Activated CD4-positive, alpha-beta T cell treated with anti-CD3 and anti-CD28 coated beads for 36 hours (primary cell): ENCODE results near the gene CABLES2. TPM values are rescaled to one million over a fixed set of nuclear protein-coding genes. Genes with fewer than 3 reads are reported as not detected.
"Not testable (repeated sequence)": the region's sequence is repeated elsewhere in the genome, so short reads cannot be mapped to it uniquely, and the experiment has no call there.

Experiments used
- ATAC-seq: fragments of 200-7000 bp; cut with Tn5 transposase; one replicate; pipeline ENCODE4 v1.10.0; 2021; ENCODE audit warnings: mild to moderate bottlenecking, moderate library complexity
- CTCF ChIA-PET: fragments of 350-600 bp; sonication (Branson Sonifier 250); formaldehyde crosslinking; loops from one replicate; lab custom pipeline; 2021; ENCODE audit warnings: antibody characterized with exemption; lab: Charles Lee
- POLR2A ChIA-PET: fragments of 350-600 bp; sonication (Branson Sonifier 250); formaldehyde crosslinking; loops from one replicate; lab custom pipeline; 2021; ENCODE audit warnings: antibody characterized with exemption, inconsistent platforms; lab: Charles Lee
- DNase-seq: peaks from one replicate; pipeline ENCODE4 v3.0.0-alpha.2; 2020
- H3K27ac Mint-ChIP-seq: one replicate; pipeline ENCODE4 v1.8.0; 2021; ENCODE audit warnings: mixed read lengths
- H3K27me3 Mint-ChIP-seq: one replicate; pipeline ENCODE4 v1.8.0; 2021; ENCODE audit warnings: mixed read lengths
- H3K36me3 Mint-ChIP-seq: one replicate; pipeline ENCODE4 v1.8.0; 2021; ENCODE audit warnings: low read depth, mixed read lengths
- H3K4me1 Mint-ChIP-seq: one replicate; pipeline ENCODE4 v1.8.0; 2021; ENCODE audit warnings: mixed read lengths
- H3K4me3 Mint-ChIP-seq: one replicate; pipeline ENCODE4 v1.8.0; 2021; ENCODE audit warnings: mild to moderate bottlenecking, moderate library complexity, mixed read lengths
- H3K9me3 Mint-ChIP-seq: one replicate; pipeline ENCODE4 v1.8.0; 2021; ENCODE audit warnings: low read depth, mixed read lengths
- intact Hi-C, 2 experiments: fragments of 100-400 bp; cut with DNase I in 1 of 2; cut with micrococcal nuclease in 1 of 2; formaldehyde crosslinking; loops; one replicate each; pipeline versions ENCODE4 v1.14.2 to v1.15.1; 2022 to 2024; cut with DNase I, micrococcal nuclease
- total RNA-seq, 2 experiments: library from RNA; stranded (reverse); gene quantifications; one replicate each; pipeline ENCODE4 v1.2.3, GENCODE V29; 2021

The CABLES2 gene
- total RNA-seq, 2 experiments from 2014 or later = 6.4 to 7.6 TPM

DNA sequence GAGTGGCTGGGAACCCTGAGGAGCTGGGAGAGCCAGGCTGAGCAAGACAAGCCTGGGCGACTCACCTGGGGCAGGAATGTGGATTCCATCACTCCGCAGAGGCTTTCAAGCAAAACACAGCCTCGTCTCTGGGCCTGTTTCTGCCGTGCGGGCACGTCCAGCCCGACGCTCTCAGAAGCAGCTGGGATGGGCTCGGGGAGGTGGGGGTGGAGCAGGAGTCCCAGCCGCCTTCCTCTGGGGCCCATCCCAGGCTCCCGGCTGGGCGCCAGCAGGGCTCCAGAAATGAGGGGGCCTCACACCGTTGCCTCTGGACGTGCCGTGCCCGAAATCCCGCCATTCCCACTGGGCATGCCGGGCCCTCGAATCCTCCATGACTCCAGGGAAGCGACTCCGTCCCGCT lies 28.9 kb downstream of the CABLES2 start:
- no peak overlapping the region for H3K27ac Mint-ChIP-seq
- H3K4me3 Mint-ChIP-seq = no peak overlapping the region
- intact Hi-C loops = no loop called here
- H3K36me3 Mint-ChIP-seq = peaks cover 14% of the 10 kb centered on the region
- ChIA-PET CTCF (no interaction called here), POLR2A (no interaction called here)
- DNase-seq = no peak
- peaks cover 5% of the 10 kb centered on the region for H3K4me1 Mint-ChIP-seq
- no peak for ATAC-seq
- no peaks in the 10 kb centered on the region for H3K27me3 Mint-ChIP-seq
- H3K9me3 Mint-ChIP-seq = peaks cover 4% of the 10 kb centered on the region

DNA sequence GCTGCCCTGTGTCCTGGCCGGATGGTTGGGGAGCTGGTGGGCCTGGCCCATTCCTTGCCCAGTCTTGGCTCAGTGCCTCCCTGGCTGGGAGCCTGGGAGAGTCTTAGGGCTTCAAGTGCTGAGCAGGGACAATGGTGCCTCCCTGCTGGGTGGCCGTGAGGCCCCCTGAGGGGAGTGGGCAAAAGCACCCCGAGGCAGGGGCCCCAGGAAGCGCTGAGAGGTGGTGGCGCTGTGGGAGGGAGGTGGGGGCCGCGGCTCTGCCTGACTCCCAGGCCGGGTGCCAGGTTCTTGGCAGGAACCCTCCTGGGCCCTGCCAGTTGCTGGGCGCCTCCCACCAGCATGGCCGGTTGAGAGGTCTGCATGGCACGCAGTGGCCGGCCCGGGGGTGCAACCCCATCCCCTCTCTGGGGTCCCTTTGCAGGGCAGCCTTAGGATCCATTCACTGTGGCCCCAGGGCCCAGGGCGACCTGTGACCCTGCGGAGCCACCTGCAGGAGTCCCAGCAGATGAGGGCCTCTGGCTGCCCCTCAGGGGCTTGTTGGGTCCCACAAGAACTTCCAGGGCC lies 29.4 kb downstream of the CABLES2 start:
- H3K4me3 Mint-ChIP-seq = no peak overlapping the region
- peaks cover 2% of the 10 kb centered on the region for H3K4me1 Mint-ChIP-seq
- DNase-seq (no peak), ATAC-seq (no peak)
- intact Hi-C loops = no loop called here
- H3K36me3 Mint-ChIP-seq = peaks cover 11% of the 10 kb centered on the region
- H3K9me3 Mint-ChIP-seq = peaks cover 4% of the 10 kb centered on the region
- CTCF ChIA-PET = no interaction called here
- POLR2A ChIA-PET = interaction anchor here (0.8 kb wide), 1 partner anchor 14 kb away, joined by 4 read pairs; no protein-coding TSS in a partner anchor
- H3K27ac Mint-ChIP-seq = no peak overlapping the region
- peaks cover 2% of the 10 kb centered on the region for H3K27me3 Mint-ChIP-seq

DNA sequence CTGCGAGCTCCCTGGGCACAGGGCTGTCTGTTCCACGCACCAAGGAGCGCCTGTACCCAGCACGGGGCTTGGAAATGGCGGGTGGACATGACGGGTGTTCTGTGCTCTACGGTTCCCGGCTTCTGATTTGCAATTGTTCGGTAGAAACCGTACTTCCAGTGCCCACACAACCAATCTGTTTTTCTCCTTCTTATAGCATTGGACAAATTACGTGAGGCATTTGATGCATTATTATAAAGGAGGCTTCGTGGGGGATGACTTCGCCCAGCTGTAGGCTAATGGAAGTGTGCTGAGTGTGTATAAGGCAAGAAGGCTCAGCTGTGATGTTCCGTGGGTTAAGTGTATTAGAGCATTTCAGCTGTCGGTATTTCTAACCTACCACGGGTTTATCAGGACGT lies 30.0 kb downstream of the CABLES2 start:
- ATAC-seq = no peak
- H3K27ac Mint-ChIP-seq = no peak overlapping the region
- CTCF ChIA-PET = no interaction called here

DNA sequence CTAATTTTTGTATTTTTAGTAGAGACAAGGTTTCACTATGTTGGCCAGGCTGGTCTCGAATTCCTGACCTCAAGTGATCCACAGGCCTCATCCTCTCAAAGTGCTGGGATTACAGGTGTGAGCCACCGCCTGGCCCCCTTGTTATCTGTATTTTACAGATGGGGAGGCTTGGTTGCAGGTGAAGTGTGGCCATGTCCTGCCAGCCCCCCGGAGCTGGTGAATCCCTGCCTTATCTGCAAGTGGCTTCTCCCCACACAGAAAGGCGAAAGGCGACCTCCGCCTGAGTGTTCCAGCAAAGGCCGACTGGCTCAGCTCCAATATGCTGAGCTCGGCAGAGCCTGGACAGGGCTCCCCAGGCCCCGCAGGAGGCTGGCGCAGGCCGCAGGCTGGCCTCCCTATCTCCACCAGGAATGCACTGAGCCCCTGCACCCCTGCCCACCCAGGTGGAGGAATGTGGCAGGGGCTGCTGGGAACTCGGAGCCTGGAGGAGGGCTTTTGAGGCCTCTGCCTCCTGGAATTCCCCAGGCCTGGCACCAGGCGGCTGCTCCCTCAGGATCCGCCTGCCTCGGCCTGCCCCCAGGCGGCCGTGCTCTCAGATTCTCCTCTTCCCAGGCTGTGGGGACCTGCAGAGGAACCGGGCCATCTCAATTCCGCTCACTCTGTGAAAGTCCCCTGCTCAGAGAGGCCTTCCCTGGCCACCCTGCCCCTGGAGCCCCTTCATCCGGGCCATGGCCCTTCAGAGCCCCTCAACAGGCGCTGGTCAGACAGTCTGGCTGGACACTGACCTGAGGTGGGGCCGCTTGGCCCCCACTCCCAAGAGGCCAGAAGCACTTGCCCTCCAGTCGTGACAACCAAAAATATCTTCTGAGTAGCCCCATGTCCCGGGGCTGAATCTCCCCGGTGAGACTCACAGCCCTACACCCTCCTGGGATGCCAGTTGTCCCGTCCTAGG lies 30.7 kb downstream of the CABLES2 start:
- Mint-ChIP-seq H3K36me3 (peaks cover 2% of the 10 kb centered on the region), H3K9me3 (no peaks in the 10 kb centered on the region), H3K4me1 (no peaks in the 10 kb centered on the region), H3K4me3 (no peak overlapping the region), H3K27ac (no peak overlapping the region), H3K27me3 (peaks cover 2% of the 10 kb centered on the region)
- CTCF ChIA-PET = interaction anchor here (0.7 kb wide), 1 partner anchor 9 kb away, joined by 3 read pairs; no protein-coding TSS in a partner anchor
- DNase-seq = no peak
- intact Hi-C loops = no loop called here
- ATAC-seq = no peak
- POLR2A ChIA-PET = interaction anchor here (0.8 kb wide), 1 partner anchor 15 kb away, joined by 4 read pairs; no protein-coding TSS in a partner anchor

More for the DNA sequence above, 30.0 kb downstream of the CABLES2 start:
- Mint-ChIP-seq H3K36me3 (peaks cover 6% of the 10 kb centered on the region), H3K27me3 (peaks cover 2% of the 10 kb centered on the region), H3K4me3 (no peak overlapping the region), H3K4me1 (no peaks in the 10 kb centered on the region), H3K9me3 (peaks cover 4% of the 10 kb centered on the region)
- POLR2A ChIA-PET = interaction anchor here (0.8 kb wide), 1 partner anchor 14 kb away, joined by 4 read pairs; no protein-coding TSS in a partner anchor
- DNase-seq = no peak
- intact Hi-C loops = no loop called here

DNA sequence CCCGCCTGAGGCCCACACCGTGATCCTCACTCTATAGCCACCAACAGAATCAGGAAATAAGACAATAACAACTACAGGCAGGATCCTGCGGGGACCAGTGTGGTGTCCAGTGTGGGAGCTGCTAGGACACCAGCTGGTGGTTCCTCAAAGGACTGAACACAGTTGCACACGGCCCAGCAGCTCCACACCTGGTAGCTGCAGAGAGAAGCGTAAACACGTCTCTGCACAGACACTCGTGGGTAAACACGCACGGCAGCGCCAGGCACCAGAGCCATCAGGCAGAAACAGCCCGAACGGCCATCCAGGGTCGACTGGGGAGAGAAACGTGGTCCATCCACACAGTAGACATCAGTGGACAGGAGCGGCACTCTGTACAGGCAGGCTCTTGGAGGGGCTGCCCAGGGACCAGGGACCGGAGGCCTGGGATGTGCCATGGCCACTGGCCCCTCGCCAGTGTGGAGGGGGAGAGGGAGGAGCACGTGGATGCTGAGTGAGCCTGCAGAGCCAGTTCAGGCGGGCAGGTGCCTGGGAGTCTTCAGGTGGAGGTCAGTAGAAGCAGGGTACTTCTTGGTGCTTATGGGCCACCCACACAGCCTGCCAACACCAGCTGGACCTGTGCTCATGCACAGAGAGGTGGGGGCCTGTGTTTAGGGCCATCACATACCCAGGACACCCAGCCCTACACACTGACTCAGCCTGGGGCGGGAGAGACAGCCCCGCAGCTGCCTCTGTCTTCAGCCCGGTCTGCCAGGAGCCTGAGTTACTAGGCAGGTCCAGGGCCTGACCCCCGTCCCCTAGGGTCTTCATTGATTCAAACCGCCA lies 32.5 kb downstream of the CABLES2 start:
- Mint-ChIP-seq H3K27ac (no peak overlapping the region), H3K4me3 (no peak overlapping the region), H3K36me3 (no peaks in the 10 kb centered on the region), H3K9me3 (no peaks in the 10 kb centered on the region), H3K4me1 (peaks cover under 1% of the 10 kb centered on the region), H3K27me3 (peaks cover 2% of the 10 kb centered on the region)
- ChIA-PET POLR2A (no interaction called here), CTCF (interaction anchor here (1.2 kb wide), 1 partner anchor 8 kb away, joined by 5 read pairs; no protein-coding TSS in a partner anchor)
- intact Hi-C loops = no loop called here
- no peak for ATAC-seq
- no peak for DNase-seq

DNA sequence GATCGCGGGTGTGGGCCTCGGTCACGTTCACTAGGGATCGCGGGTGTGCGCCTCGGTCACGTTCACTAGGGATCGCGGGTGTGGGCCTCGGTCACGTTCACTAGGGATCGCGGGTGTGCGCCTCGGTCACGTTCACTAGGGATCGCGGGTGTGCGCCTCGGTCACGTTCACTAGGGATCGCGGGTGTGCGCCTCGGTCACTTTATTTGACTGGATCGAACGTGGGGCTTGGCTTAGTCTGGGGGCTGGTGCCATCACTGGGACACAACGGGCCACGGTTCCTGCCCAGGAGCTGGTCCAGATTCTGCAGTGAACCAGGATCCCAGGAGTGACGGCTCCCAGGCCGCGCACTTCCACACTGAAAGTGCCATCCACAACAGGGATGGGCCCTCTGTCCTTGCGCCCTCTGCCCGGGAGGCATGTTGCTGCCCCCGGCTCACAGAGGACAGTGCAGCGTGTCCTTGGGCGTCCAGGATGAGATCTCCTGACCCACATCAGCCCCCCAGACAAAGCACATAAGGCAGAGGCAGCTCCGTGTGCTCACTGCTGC lies 33.4 kb downstream of the CABLES2 start:
- POLR2A ChIA-PET, DNase-seq, intact Hi-C loops: not testable (repeated sequence)

DNA sequence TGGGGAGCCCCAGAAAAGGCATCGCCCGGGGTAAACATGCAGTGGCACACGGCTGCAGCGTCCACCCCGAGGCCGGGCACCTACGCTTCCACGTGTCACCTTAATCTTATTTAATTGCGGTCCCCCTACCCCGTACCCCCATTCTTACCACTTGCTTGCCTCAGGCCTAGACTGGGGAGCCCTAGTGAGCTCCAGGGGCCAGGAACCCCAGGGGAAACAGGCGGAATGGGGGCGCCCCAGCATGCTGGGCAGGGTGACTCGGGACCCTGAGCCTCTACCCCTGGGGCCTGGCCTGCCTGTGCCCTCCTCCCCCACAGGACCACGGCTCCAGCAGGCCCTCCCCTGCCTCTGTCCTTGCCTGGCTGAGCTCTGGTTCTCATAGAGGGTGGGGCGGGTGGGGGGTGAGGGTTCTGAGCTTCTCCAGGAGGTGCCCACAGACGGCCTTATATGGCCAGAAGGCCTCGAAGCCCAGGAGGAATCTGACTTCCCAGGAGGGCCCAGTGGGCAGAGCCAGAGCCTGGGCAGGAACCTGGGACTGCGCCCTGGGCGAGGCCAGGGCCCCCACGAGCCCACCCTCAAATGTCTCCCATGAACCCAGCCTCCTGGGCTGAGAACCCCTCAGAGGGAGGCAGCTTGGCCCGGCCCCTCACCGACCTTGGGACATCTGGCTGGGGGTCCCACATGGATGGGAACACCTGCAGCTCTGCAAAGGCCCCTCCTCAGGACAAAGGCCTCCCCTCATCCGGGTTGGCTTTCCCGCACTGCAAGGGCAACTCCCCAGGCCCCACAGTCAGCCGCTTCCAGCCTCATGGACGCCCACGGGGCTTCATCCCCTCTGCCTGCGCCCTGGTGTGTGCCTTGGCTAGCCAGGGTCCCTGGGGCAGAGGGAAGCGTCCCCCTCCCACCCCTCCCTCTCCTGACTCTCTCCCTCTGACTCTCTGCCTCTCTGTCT lies 34.8 kb downstream of the CABLES2 start:
- POLR2A ChIA-PET = no interaction called here
- DNase-seq (no peak), ATAC-seq (no peak)
- no peaks in the 10 kb centered on the region for H3K9me3 Mint-ChIP-seq
- no peaks in the 10 kb centered on the region for H3K36me3 Mint-ChIP-seq
- H3K4me1 Mint-ChIP-seq = peaks cover 3% of the 10 kb centered on the region
- intact Hi-C loops = no loop called here
- CTCF ChIA-PET = interaction anchor here (0.5 kb wide), 1 partner anchor 832 kb away, joined by 5 read pairs; no protein-coding TSS in a partner anchor
- no peak overlapping the region for H3K4me3 Mint-ChIP-seq
- no peak overlapping the region for H3K27ac Mint-ChIP-seq
- H3K27me3 Mint-ChIP-seq = peaks cover 9% of the 10 kb centered on the region

More for the DNA sequence above, 33.4 kb downstream of the CABLES2 start:
- H3K27ac Mint-ChIP-seq, H3K27me3 Mint-ChIP-seq, ATAC-seq, H3K36me3 Mint-ChIP-seq, H3K4me1 Mint-ChIP-seq, H3K9me3 Mint-ChIP-seq, H3K4me3 Mint-ChIP-seq: not testable (repeated sequence)
- CTCF ChIA-PET = interaction anchor here (1.2 kb wide), 1 partner anchor 9 kb away, joined by 5 read pairs; no protein-coding TSS in a partner anchor

DNA sequence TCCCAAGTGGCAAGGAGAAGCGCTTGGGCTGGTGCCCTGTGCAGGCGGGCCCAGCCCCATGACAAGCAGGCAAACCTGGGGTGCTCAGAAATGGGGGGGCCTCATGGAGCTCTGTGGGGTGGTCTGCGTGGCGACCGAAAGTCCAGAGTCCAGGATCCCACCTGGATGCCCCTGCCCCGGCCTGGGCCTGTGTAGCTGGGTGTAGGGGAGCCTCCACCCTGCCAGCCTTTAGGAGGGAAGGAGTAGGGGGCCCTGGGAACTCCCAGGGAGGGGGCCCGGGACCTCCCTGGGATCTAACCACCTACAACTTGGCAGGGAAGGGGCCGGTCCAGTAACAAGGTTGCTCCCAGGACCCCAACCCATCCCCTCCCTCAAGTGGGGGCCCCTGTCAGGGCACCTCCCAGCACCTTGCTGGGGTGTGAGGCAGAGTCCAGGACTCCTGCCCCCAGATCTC lies 35.5 kb downstream of the CABLES2 start:
- Mint-ChIP-seq H3K9me3 (no peaks in the 10 kb centered on the region), H3K27me3 (peaks cover 9% of the 10 kb centered on the region), H3K27ac (no peak overlapping the region), H3K4me3 (no peak overlapping the region), H3K36me3 (no peaks in the 10 kb centered on the region), H3K4me1 (peaks cover 3% of the 10 kb centered on the region)
- intact Hi-C loops = no loop called here
- no peak for ATAC-seq
- ChIA-PET POLR2A (no interaction called here), CTCF (interaction anchor here (0.5 to 0.7 kb wide), 2 partner anchors 11 to 833 kb away, joined by 4 to 5 read pairs; no protein-coding TSS in a partner anchor)
- no peak for DNase-seq

DNA sequence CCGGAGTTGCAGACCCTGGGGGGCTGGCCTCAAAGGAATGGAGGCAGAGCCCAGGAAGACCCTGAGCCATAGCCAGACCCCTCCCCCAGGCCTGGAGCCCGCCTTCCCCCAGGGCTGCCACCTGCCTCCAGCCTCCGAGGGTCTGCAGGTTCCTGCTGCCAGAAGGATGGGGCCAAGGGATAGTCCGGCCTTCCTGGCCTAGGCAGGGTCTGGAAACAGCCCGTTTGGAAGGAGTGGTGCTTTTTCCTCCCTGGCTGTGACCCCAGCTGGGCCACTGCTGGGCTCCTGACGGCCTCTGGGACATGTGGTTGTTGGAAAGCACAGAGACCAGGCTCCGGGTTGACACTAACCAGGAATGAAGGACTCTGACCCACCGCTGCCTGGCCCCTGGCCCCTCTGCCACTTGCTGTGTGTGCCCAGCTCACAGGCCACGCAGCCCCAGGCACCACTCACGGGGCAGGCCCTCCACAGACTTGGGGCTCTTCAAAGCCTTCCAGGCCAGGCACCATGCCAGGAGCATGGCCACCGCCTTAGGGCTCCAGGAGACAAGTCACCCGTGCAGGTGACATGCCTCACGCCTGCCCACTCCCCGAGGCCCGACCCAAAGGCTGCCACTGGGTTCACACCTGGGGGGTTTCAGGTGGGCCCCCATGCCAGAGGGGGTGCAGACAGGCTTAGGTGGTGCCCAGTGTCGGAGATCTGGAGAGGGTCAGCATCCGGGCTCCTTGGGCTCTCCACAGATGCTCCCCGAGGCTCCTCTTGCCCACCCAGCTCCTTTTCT lies 36.1 kb downstream of the CABLES2 start:
- Mint-ChIP-seq H3K36me3 (no peaks in the 10 kb centered on the region), H3K27me3 (peaks cover 9% of the 10 kb centered on the region), H3K27ac (no peak overlapping the region), H3K4me1 (peaks cover 3% of the 10 kb centered on the region), H3K9me3 (no peaks in the 10 kb centered on the region), H3K4me3 (no peak overlapping the region)
- CTCF ChIA-PET = interaction anchor here (0.7 to 1.0 kb wide), 2 partner anchors 11 to 65 kb away, joined by 3 to 4 read pairs; no protein-coding TSS in a partner anchor
- no peak for ATAC-seq
- intact Hi-C loops = no loop called here
- POLR2A ChIA-PET = no interaction called here
- no peak for DNase-seq
